SK-N-SH (cell line): Measurements from ENCODE around the gene GRB10. TPM values are rescaled to one million over a fixed set of nuclear protein-coding genes. Genes with fewer than 3 reads are reported as not detected.

Source experiments
- CTCF ChIA-PET: fragments of 300-600, 350-600 bp; formaldehyde crosslinking; extraction: SDS; loops from one replicate; lab custom pipeline; 2021; lab: Yijun Ruan, JAX
- POLR2A ChIA-PET: fragments of 350-600 bp; sonication (Branson Sonifier 250); formaldehyde crosslinking; extraction: SDS; loops from one replicate; lab custom pipeline; 2020; ENCODE audit warnings: antibody characterized with exemption, inconsistent platforms; lab: Yijun Ruan, JAX
- DNase-seq: peaks from one replicate; pipeline ENCODE4 v3.0.0; 2012
- H2AFZ ChIP-seq: fragments of 200-600 bp; sonication (generic); 2 replicates; pipeline ENCODE4 v1.8.1; 2016; ENCODE audit warnings: antibody characterized with exemption, mild to moderate bottlenecking, low read depth
- H3F3A ChIP-seq: fragments of 200-600 bp; sonication (generic); replicated peaks from 2 replicates; pipeline ENCODE3; 2016; ENCODE audit warnings: antibody characterized with exemption, mild to moderate bottlenecking; ENCODE audit not compliant: insufficient read depth
- H3K27ac ChIP-seq, 2 experiments: fragments of 200-500 bp in 1 of 2; fragments of 200-600 bp in 1 of 2; sonication (Bioruptor generic) in 1 of 2; sonication (generic), shearing (Covaris generic) in 1 of 2; 2 replicates each; pipeline versions ENCODE4 v1.5.1 to v1.6.1; 2014 to 2016; ENCODE audit warnings: low read depth in 2 of 2, inconsistent platforms in 1 of 2, low read length in 1 of 2, mild to moderate bottlenecking in 1 of 2, mixed read lengths in 1 of 2
- H3K27me3 ChIP-seq: fragments of 200-600 bp; sonication (generic), shearing (Covaris generic); 2 replicates; pipeline ENCODE4 v1.6.1; 2016; ENCODE audit warnings: mixed run types; ENCODE audit not compliant: insufficient read depth
- H3K36me3 ChIP-seq, 2 experiments: fragments of 200-500 bp in 1 of 2; fragments of 200-600 bp in 1 of 2; sonication (Bioruptor generic) in 1 of 2; sonication (generic) in 1 of 2; replicated peaks in 1 of 2; 2 replicates each; pipeline versions ENCODE3 to v1.5.1; 2014 to 2016; ENCODE audit warnings: low read length in 1 of 2, mild to moderate bottlenecking in 1 of 2; ENCODE audit not compliant: insufficient read depth in 2 of 2, control insufficient read depth in 1 of 2
- H3K4me1 ChIP-seq, 2 experiments: fragments of 200-500 bp in 1 of 2; fragments of 200-600 bp in 1 of 2; sonication (Bioruptor generic) in 1 of 2; sonication (generic), shearing (Covaris generic) in 1 of 2; 2 replicates each; pipeline versions ENCODE4 v1.5.1 to v1.6.1; 2014 to 2016; ENCODE audit warnings: low read depth in 1 of 2, low read length in 1 of 2, mixed run types in 1 of 2; ENCODE audit not compliant: insufficient read depth in 2 of 2, control insufficient read depth in 1 of 2
- H3K4me2 ChIP-seq: fragments of 200-600 bp; sonication (generic), shearing (Covaris generic); 2 replicates; pipeline ENCODE4 v1.6.1; 2017; ENCODE audit warnings: mixed run types
- H3K4me3 ChIP-seq, 2 experiments: fragments of 200-500 bp in 1 of 2; fragments of 200-600 bp in 1 of 2; sonication (Bioruptor generic) in 1 of 2; sonication (generic), shearing (Covaris generic) in 1 of 2; 2 replicates each; pipeline versions ENCODE4 v1.5.1 to v1.8.1; 2014 to 2016; ENCODE audit warnings: low read depth in 2 of 2, inconsistent platforms in 1 of 2, low read length in 1 of 2, mild to moderate bottlenecking in 1 of 2, mixed read lengths in 1 of 2, moderate library complexity in 1 of 2
- H3K79me2 ChIP-seq: fragments of 200-600 bp; sonication (generic); 2 replicates; pipeline ENCODE4 v1.8.1; 2017; ENCODE audit warnings: mild to moderate bottlenecking; ENCODE audit not compliant: insufficient read depth
- H3K9ac ChIP-seq: fragments of 200-600 bp; sonication (generic); 2 replicates; pipeline ENCODE4 v1.6.1; 2017; ENCODE audit warnings: mixed run types
- H3K9me2 ChIP-seq: fragments of 200-600 bp; sonication (generic); 2 replicates; pipeline ENCODE4 v1.6.1; 2017; ENCODE audit warnings: mixed run types
- H3K9me3 ChIP-seq: fragments of 200-600 bp; sonication (generic); 2 replicates; pipeline ENCODE4 v1.6.1; 2017; ENCODE audit warnings: mixed run types, mild to moderate bottlenecking, moderate library complexity
- H4K20me1 ChIP-seq: fragments of 200-600 bp; sonication (generic); 2 replicates; pipeline ENCODE4 v1.6.1; 2017; ENCODE audit warnings: mild to moderate bottlenecking, mixed run types; ENCODE audit not compliant: insufficient read depth
- CHD2 ChIP-seq: fragments of 150-350 bp; IDR thresholded peaks from 2 replicates; pipeline ENCODE4 v1.6.1; 2018; ENCODE audit warnings: low read length; ENCODE audit not compliant: partially characterized antibody
- ELF1 ChIP-seq: IDR thresholded peaks from 2 replicates; pipeline ENCODE4 v1.4.0; 2012
- FOSL2 ChIP-seq: IDR thresholded peaks from 2 replicates; pipeline ENCODE4 v1.4.0; 2012; ENCODE audit warnings: low read depth, mild to moderate bottlenecking, moderate library complexity, borderline replicate concordance
- GABPA ChIP-seq: IDR thresholded peaks from 2 replicates; pipeline ENCODE4 v1.4.0; 2012; ENCODE audit warnings: low read depth, mild to moderate bottlenecking
- IRF3 ChIP-seq: fragments of 150-350 bp; IDR thresholded peaks from 2 replicates; pipeline ENCODE4 v1.6.1; 2016; ENCODE audit warnings: mild to moderate bottlenecking, low read depth, low read length
- MXI1 ChIP-seq: IDR thresholded peaks from 2 replicates; pipeline ENCODE4 v1.6.1; 2012; ENCODE audit warnings: mild to moderate bottlenecking, low read depth, low read length, improper control_type of control experiment
- NFIC ChIP-seq: IDR thresholded peaks from 2 replicates; pipeline ENCODE4 v1.4.0; 2012; ENCODE audit warnings: borderline replicate concordance
- NRF1 ChIP-seq: IDR thresholded peaks from 2 replicates; pipeline ENCODE4 v1.6.1; 2012; ENCODE audit warnings: low read depth, mild to moderate bottlenecking, low read length
- PBX3 ChIP-seq: IDR thresholded peaks from 2 replicates; pipeline ENCODE4; 2012
- RCOR1 ChIP-seq: fragments of 150-350 bp; IDR thresholded peaks from 2 replicates; pipeline ENCODE4 v1.6.1; 2017; ENCODE audit warnings: antibody characterized with exemption, low read length
- SIN3A ChIP-seq: IDR thresholded peaks from 2 replicates; pipeline ENCODE4 v1.6.1; 2012; ENCODE audit warnings: low read depth, mild to moderate bottlenecking, low read length, moderate library complexity, borderline replicate concordance
- SMC3 ChIP-seq: IDR thresholded peaks from 2 replicates; pipeline ENCODE4 v1.6.1; 2012; ENCODE audit warnings: low read depth, low read length, improper control_type of control experiment
- TCF12 ChIP-seq: IDR thresholded peaks from 2 replicates; pipeline ENCODE4 v1.4.0; 2012
- USF2 ChIP-seq: fragments of 150-350 bp; IDR thresholded peaks from 2 replicates; pipeline ENCODE4 v1.6.1; 2017; ENCODE audit warnings: antibody characterized with exemption, low read length, low read depth, borderline replicate concordance
- WGBS: methylation state at CpG from one replicate; pipeline ENCODE4 v1.1.6; 2017; ENCODE audit warnings: low lambda C conversion rate; 5-methylcytosine and 5-hydroxymethylcytosine counted together
- polyA plus RNA-seq, 3 experiments: library from polyadenylated mRNA; depleted of rRNA; stranded (reverse); fragments of >200 nt; gene quantifications; 2 replicates each; pipeline ENCODE4 v1.2.3, GENCODE V29; 2012

Gene GRB10
- polyA plus RNA-seq, 1 of the 3 experiments (the other 2 are of a cell fraction), result 5.1 TPM

- Histone ChIP-seq H3F3A (peaks cover 16% of the 10 kb centered on the region), H3K4me3 (no peak overlapping the region), H3K4me1 (peaks cover 0 to 18% of the 10 kb centered on the region in 2 experiments; a peak in 2 of 4 replicates), H3K79me2 (peaks cover 93% of the 10 kb centered on the region), H4K20me1 (peaks cover 92% of the 10 kb centered on the region), H3K9ac (no peak overlapping the region), H3K9me2 (no peaks in the 10 kb centered on the region), H2AFZ (no peak overlapping the region), H3K27ac (no peak overlapping the region), H3K27me3 (no peaks in the 10 kb centered on the region), H3K36me3 (no peaks in the 10 kb centered on the region), H3K9me3 (no peaks in the 10 kb centered on the region), H3K4me2 (no peak overlapping the region)
- CTCF ChIA-PET, result no interaction called here
- no peak for TF ChIP-seq NFIC
- TF ChIP-seq TCF12, result no peak
- no peak for TF ChIP-seq USF2
- no peak for TF ChIP-seq FOSL2
- TF ChIP-seq SIN3A, result no peak
- no peak for DNase-seq
- POLR2A ChIA-PET, result no interaction called here
- 46% methylated on average over 8 of the region's 8 CpGs for WGBS
These were observed 48.5 kb downstream of the GRB10 start for GRCh38 chr7:50734246-50734645.

- no peaks in the 10 kb centered on the region for H3K27me3 ChIP-seq
- no peak for DNase-seq
- no peak overlapping the region for H2AFZ ChIP-seq
- no peak overlapping the region for H3K27ac ChIP-seq
- CTCF ChIA-PET, result interaction anchor here (0.9 kb wide), 1 partner anchor 427 kb away, joined by 3 read pairs; no protein-coding TSS in a partner anchor
- H3K9ac ChIP-seq, result no peak overlapping the region
- 26% methylated on average over 4 of the region's 5 CpGs for WGBS
- POLR2A ChIA-PET, result no interaction called here
- no peak overlapping the region; the same call in 1 of the 2 replicates for H3K4me2 ChIP-seq
- TF ChIP-seq IRF3, result no peak
- TF ChIP-seq SIN3A, result no peak
- TF ChIP-seq NRF1, result no peak
- TF ChIP-seq GABPA, result no peak
- no peak for TF ChIP-seq SMC3
- TF ChIP-seq FOSL2, result no peak
- no peak for TF ChIP-seq MXI1
- no peak for TF ChIP-seq RCOR1
- no peak for TF ChIP-seq PBX3
- no peak for TF ChIP-seq CHD2
- TF ChIP-seq ELF1, result no peak
- H3K79me2 ChIP-seq, result peaks cover 94% of the 10 kb centered on the region
- H3F3A ChIP-seq, result peaks cover 16% of the 10 kb centered on the region
- H3K36me3 ChIP-seq, result no peaks in the 10 kb centered on the region
- H3K9me3 ChIP-seq, result no peaks in the 10 kb centered on the region
- H3K4me3 ChIP-seq, result no peak overlapping the region
- H3K9me2 ChIP-seq, result no peaks in the 10 kb centered on the region
- H4K20me1 ChIP-seq, result peaks cover 95% of the 10 kb centered on the region
- H3K4me1 ChIP-seq, result peaks cover 0 to 25% of the 10 kb centered on the region in 2 experiments; a peak in 2 of 4 replicates
These were observed 49.1 kb downstream of the GRB10 start for GRCh38 chr7:50733552-50733951.
